A549 (cell line): ENCODE measurements around the gene KLHDC7B. TPM values are rescaled to one million over a fixed set of nuclear protein-coding genes. Genes with fewer than 3 reads are reported as not detected.

ENCODE experiments used
- ATAC-seq, 2 experiments: fragments of 200-7000 bp in 1 of 2; fragments of >200 bp in 1 of 2; cut with Nextera tagmentation in 1 of 2; cut with Tn5 transposase in 1 of 2; 3 replicates each; pipeline versions ENCODE4 v1.8.0 to v1.9.1; 2018 to 2020; ENCODE audit warnings: mild to moderate bottlenecking in 1 of 2, moderate library complexity in 1 of 2
- CTCF ChIA-PET: fragments of 300-600 bp; sonication (Branson Sonifier 250); formaldehyde crosslinking; extraction: SDS; loops from one replicate; lab custom pipeline; 2021; ENCODE audit warnings: antibody characterized with exemption, inconsistent platforms; lab: Yijun Ruan, JAX
- POLR2A ChIA-PET: fragments of 350-600 bp; formaldehyde crosslinking; extraction: SDS; loops from one replicate; lab custom pipeline; 2021; ENCODE audit warnings: antibody characterized with exemption, inconsistent platforms; lab: Yijun Ruan, JAX
- DNase-seq, 2 experiments: peaks; one replicate each; pipeline versions ENCODE4 v3.0.0 to v3.0.0-alpha.2; 2011 to 2016; ENCODE audit warnings: low read depth in 1 of 2, low spot score in 1 of 2
- FAIRE-seq: peaks from 2 replicates; lab custom pipeline; 2011; peaks lifted over from hg19 to GRCh38; lab: Jason Lieb, UNC
- H3K27ac ChIP-seq, 2 experiments: fragments of >200 bp; sonication (Bioruptor Twin); formaldehyde crosslinking; 3 replicates each; pipeline ENCODE4 v1.5.1; 2016 to 2017
- H3K4me1 ChIP-seq: fragments of >200 bp; sonication (Bioruptor Twin); formaldehyde crosslinking; 3 replicates; pipeline ENCODE4 v1.6.1; 2016
- H3K4me2 ChIP-seq: fragments of >200 bp; sonication (Bioruptor Twin); formaldehyde crosslinking; 3 replicates; pipeline ENCODE4 v1.6.1; 2016
- H3K4me3 ChIP-seq: fragments of >200 bp; sonication (Bioruptor Twin); formaldehyde crosslinking; 3 replicates; pipeline ENCODE4 v1.5.1; 2016
- H3K9me3 ChIP-seq: fragments of >200 bp; sonication (Bioruptor Twin); formaldehyde crosslinking; 3 replicates; pipeline ENCODE4 v1.6.1; 2016
- BCL3 ChIP-seq: fragments of >200 bp; sonication (Bioruptor Twin); formaldehyde crosslinking; IDR thresholded peaks from 3 replicates; pipeline ENCODE4 v1.6.1; 2016
- CEBPB ChIP-seq, 2 experiments: fragments of >200 bp in 1 of 2; sonication (Bioruptor Twin) in 1 of 2; formaldehyde crosslinking in 1 of 2; IDR thresholded peaks; 2 replicates each; pipeline ENCODE4 v1.6.1; 2012 to 2016
- CHD2 ChIP-seq: fragments of 150-350 bp; IDR thresholded peaks from 2 replicates; pipeline ENCODE4 v1.6.1; 2014; ENCODE audit warnings: low read length; ENCODE audit not compliant: partially characterized antibody
- CHD4 ChIP-seq: fragments of 200-600 bp; sonication (generic); IDR thresholded peaks from 2 replicates; pipeline ENCODE4 v1.6.1; 2016; ENCODE audit warnings: antibody characterized with exemption, mild to moderate bottlenecking, borderline replicate concordance
- EHF ChIP-seq: fragments of 250-450 bp; sonication (Bioruptor Pico); IDR thresholded peaks from 2 replicates; pipeline ENCODE4 v1.5.0; 2020; ENCODE audit warnings: mild to moderate bottlenecking
- FOSB ChIP-seq: fragments of 250-450 bp; sonication (Bioruptor Pico); IDR thresholded peaks from 2 replicates; pipeline ENCODE4 v1.5.0; 2020; ENCODE audit warnings: mild to moderate bottlenecking, moderate library complexity
- GATA3 ChIP-seq: IDR thresholded peaks from 2 replicates; pipeline ENCODE4 v1.6.1; 2012; ENCODE audit warnings: borderline replicate concordance
- HDAC2 ChIP-seq: fragments of 200-600 bp; sonication (generic); IDR thresholded peaks from 2 replicates; pipeline ENCODE4 v1.6.1; 2016
- HEYL ChIP-seq: fragments of 250-450 bp; sonication (Bioruptor Pico); IDR thresholded peaks from 2 replicates; pipeline ENCODE4 v1.8.0; 2021; ENCODE audit warnings: mild to moderate bottlenecking, moderate library complexity
- HMGXB4 ChIP-seq: fragments of 250-450 bp; sonication (Bioruptor Pico); IDR thresholded peaks from 2 replicates; pipeline ENCODE4 v1.5.0; 2021; ENCODE audit warnings: mild to moderate bottlenecking, moderate library complexity, borderline replicate concordance
- HOXA7 ChIP-seq: fragments of 250-450 bp; sonication (Bioruptor Pico); IDR thresholded peaks from 2 replicates; pipeline ENCODE4 v1.5.0; 2020; ENCODE audit warnings: mild to moderate bottlenecking, moderate library complexity
- HOXB13 ChIP-seq: fragments of 250-450 bp; sonication (Bioruptor Pico); IDR thresholded peaks from 2 replicates; pipeline ENCODE4 v1.5.0; 2020; ENCODE audit warnings: low read depth, mild to moderate bottlenecking, moderate library complexity
- HOXB5 ChIP-seq: fragments of 250-450 bp; sonication (Bioruptor Pico); IDR thresholded peaks from 2 replicates; pipeline ENCODE4 v1.5.0; 2020; ENCODE audit warnings: mild to moderate bottlenecking, moderate library complexity
- JUN ChIP-seq, 2 experiments: fragments of >200 bp; sonication (Bioruptor Twin); formaldehyde crosslinking; IDR thresholded peaks; 2 replicates in 1 of 2; 3 replicates in 1 of 2; pipeline ENCODE4 v1.6.1; 2016 to 2017
- KDM1A ChIP-seq: fragments of 200-600 bp; sonication (generic); IDR thresholded peaks from 2 replicates; pipeline ENCODE4 v1.6.1; 2016; ENCODE audit warnings: low read depth, mild to moderate bottlenecking
- MAX ChIP-seq: IDR thresholded peaks from 2 replicates; pipeline ENCODE4 v1.6.1; 2012
- MAZ ChIP-seq: fragments of 150-350 bp; IDR thresholded peaks from 2 replicates; pipeline ENCODE4 v1.6.1; 2014; ENCODE audit warnings: antibody characterized with exemption, low read depth, low read length, borderline replicate concordance
- MYC ChIP-seq: IDR thresholded peaks from 2 replicates; pipeline ENCODE4 v1.6.1; 2012; ENCODE audit warnings: mild to moderate bottlenecking, inconsistent platforms, low read length, improper control_type of control experiment, borderline replicate concordance
- POLR2A ChIP-seq: IDR thresholded peaks from 2 replicates; pipeline ENCODE4 v1.6.1; 2012; ENCODE audit warnings: mild to moderate bottlenecking, low read length
- RAD21 ChIP-seq, 2 experiments: fragments of >200 bp in 1 of 2; sonication (Bioruptor Twin) in 1 of 2; formaldehyde crosslinking in 1 of 2; IDR thresholded peaks in 1 of 2; conservative IDR thresholded peaks in 1 of 2; 2 replicates in 1 of 2; 3 replicates in 1 of 2; pipeline ENCODE4 v1.6.1; 2012 to 2018; ENCODE audit warnings: inconsistent platforms in 1 of 2
- RCOR1 ChIP-seq: fragments of 150-350 bp; IDR thresholded peaks from 2 replicates; pipeline ENCODE4 v1.6.1; 2014; ENCODE audit warnings: antibody characterized with exemption, low read length, low read depth
- TFCP2L1 ChIP-seq: fragments of 250-450 bp; sonication (Bioruptor Pico); IDR thresholded peaks from 2 replicates; pipeline ENCODE4 v1.5.0; 2021; ENCODE audit warnings: mild to moderate bottlenecking
- ZNF302 ChIP-seq: fragments of 250-450 bp; sonication (Bioruptor Pico); IDR thresholded peaks from 2 replicates; pipeline ENCODE4 v1.9.0; 2021; ENCODE audit warnings: inconsistent platforms, mild to moderate bottlenecking, moderate library complexity
- ZSCAN20 ChIP-seq: fragments of 250-450 bp; sonication (Bioruptor Pico); IDR thresholded peaks from 2 replicates; pipeline ENCODE4 v1.8.0; 2022; ENCODE audit warnings: mild to moderate bottlenecking, moderate library complexity
- WGBS: methylation state at CpG from one replicate; pipeline ENCODE4 v1.1.6; 2017; ENCODE audit errors: missing lambda C conversion rate; 5-methylcytosine and 5-hydroxymethylcytosine counted together
- polyA plus RNA-seq, 4 experiments: library from polyadenylated mRNA; depleted of rRNA in 3 of 4; stranded (reverse); fragments of >200 nt; fragmentation: RNase III in 1 of 4; extraction: RNeasy Plus Mini Kit Qiagen cat#74134 plus additional on column Dnase treatment in 1 of 4; gene quantifications; 2 replicates in 3 of 4; 3 replicates in 1 of 4; pipeline ENCODE4 v1.2.3, GENCODE V29; 2011 to 2017

KLHDC7B gene
- polyA plus RNA-seq, 2 of the 4 experiments (the other 2 are of a cell fraction): 0.09 TPM; not detected in 1

GRCh38 chr22:50546326-50547262, 895 bp downstream of the KLHDC7B start (continued):
- TF ChIP-seq KDM1A (no peak), ZSCAN20 (CRISPR knock-in tag) (no peak), BCL3 (no peak), CHD4 (no peak), CHD2 (no peak), GATA3 (no peak), CEBPB (IDR thresholded peaks at IDR 0.05) (no peak), HDAC2 (no peak), MAX (no peak), ZNF302 (CRISPR knock-in tag) (no peak), MAZ (no peak)

- H3K4me1 ChIP-seq: peaks cover 27% of the 10 kb centered on the region
- H3K4me3 ChIP-seq: no peak overlapping the region
- ChIA-PET POLR2A (no interaction called here), CTCF (interaction anchor here (1.0 to 1.8 kb wide), 4 partner anchors 15 to 73 kb away, joined by 3 to 9 read pairs (median 4); partner anchors contain the start of gene SYCE3)
- WGBS: 97% methylated on average over 11 of the region's 35 CpGs
- peak overlapping the region in 1 of 2 experiments; percentile 84; a peak in 1 of 6 replicates for H3K27ac ChIP-seq
- H3K4me2 ChIP-seq: no peak overlapping the region
- FAIRE-seq (no peak), ATAC-seq (no peak)
- H3K9me3 ChIP-seq: no peaks in the 10 kb centered on the region
- TF ChIP-seq FOSB: no peak
- TF ChIP-seq, all 56 proteins: peak for 0
- no peak for DNase-seq
Measured at GRCh38 chr22:50547263-50547985, 1.7 kb downstream of the KLHDC7B start.

- H3K27ac ChIP-seq: no peak overlapping the region
- H3K4me2 ChIP-seq: no peak overlapping the region
- no peak for DNase-seq
- no peak overlapping the region for H3K4me3 ChIP-seq
- WGBS: 30% methylated on average over 2 of the region's 56 CpGs
- H3K4me1 ChIP-seq: peaks cover 26% of the 10 kb centered on the region
- TF ChIP-seq HMGXB4 (CRISPR knock-in tag) (no peak), HEYL (CRISPR knock-in tag) (no peak), HOXB5 (CRISPR knock-in tag) (no peak), HOXB13 (CRISPR knock-in tag) (no peak), JUN (IDR thresholded peaks at IDR 0.05) (no peak), RAD21 (conservative IDR thresholded peaks at IDR 0.05 in 1 of 2, IDR thresholded peaks at IDR 0.05 in 1 of 2) (no peak), EHF (CRISPR knock-in tag) (no peak), TFCP2L1 (CRISPR knock-in tag) (no peak), POLR2A (no peak), HOXA7 (CRISPR knock-in tag) (no peak), MYC (no peak), RCOR1 (no peak)
- no peaks in the 10 kb centered on the region for H3K9me3 ChIP-seq
- ChIA-PET POLR2A (no interaction called here), CTCF (interaction anchor here (1.0 to 1.8 kb wide), 3 partner anchors 15 to 72 kb away, joined by 3 to 9 read pairs (median 4); partner anchors contain the start of gene SYCE3)
- no peak for ATAC-seq
- no peak for FAIRE-seq
Measured at GRCh38 chr22:50548040-50548920, 2.6 kb downstream of the KLHDC7B start.
